GM12891 (cell line): Measurements from ENCODE around the gene FLNA.

Source experiments
- PAX5 ChIP-seq: IDR thresholded peaks from 2 replicates; pipeline ENCODE4 v1.6.1; 2011; ENCODE audit warnings: low read length, moderate library complexity, mild to moderate bottlenecking; ENCODE audit not compliant: insufficient read depth, severe bottlenecking
- POLR2A ChIP-seq: IDR thresholded peaks from 2 replicates; pipeline ENCODE4 v1.6.1; 2011; ENCODE audit warnings: low read depth, low read length, control low read depth
- POU2F2 ChIP-seq: IDR thresholded peaks from 2 replicates; pipeline ENCODE4 v1.6.1; 2011; ENCODE audit warnings: low read depth, mild to moderate bottlenecking, control low read depth, low read length, moderate library complexity

- TF ChIP-seq PAX5, result no peak
- no peak for TF ChIP-seq POLR2A
- TF ChIP-seq POU2F2, result no peak
These were observed 1.8 kb downstream of the FLNA start for GRCh38 chrX:154372612-154373022.
